ENCODE measurements around the gene ALLC. TPM values are rescaled to one million over a fixed set of nuclear protein-coding genes. Genes with fewer than 3 reads are reported as not detected.

ALLC gene
- total RNA-seq, 1 experiment from 2014 or later, result not detected

DNA sequence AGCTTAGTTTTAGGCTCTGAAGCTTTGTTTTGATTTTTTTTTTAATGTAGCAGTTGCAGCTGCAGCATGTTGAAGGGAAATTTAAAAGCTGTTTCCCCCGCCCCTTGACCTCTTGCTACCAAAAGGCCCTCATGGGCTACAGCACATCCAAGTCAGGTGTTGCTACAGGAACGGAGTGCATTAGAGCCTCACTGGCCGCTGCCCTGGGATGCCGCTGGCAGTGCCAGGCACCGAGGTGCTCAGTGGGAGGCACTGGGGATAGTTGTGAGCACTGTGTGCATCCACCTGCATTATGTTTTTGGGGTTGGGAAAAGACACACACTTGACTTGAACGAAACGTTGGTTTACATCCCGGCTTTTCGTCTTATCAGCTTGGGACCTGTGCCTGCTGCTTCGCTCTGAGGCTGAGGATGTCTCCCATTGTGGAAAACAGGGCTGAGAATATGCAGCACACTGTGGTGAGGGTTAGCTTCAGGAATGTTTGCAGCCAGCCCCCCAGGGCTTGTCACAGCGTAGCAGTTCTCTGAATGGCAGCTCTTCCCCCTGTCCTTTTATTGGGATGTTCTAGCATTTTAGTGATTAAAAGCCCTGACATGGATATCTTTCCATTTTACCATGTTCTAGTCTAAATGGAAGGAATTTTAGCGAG is 69.5 kb downstream of the ALLC start:
- DNase-seq (ENCODE audit: low read depth in 1 of 2, low spot score in 2 of 2), result peak in 1 of 2 experiments; percentile 13
- Histone ChIP-seq H3K9me3 (replicated peaks) (no peaks in the 10 kb centered on the region), H3K27me3 (replicated peaks) (no peaks in the 10 kb centered on the region), H3K27ac (no peak overlapping the region), H3K4me1 (replicated peaks) (peaks cover 17% of the 10 kb centered on the region), H3K4me3 (no peak overlapping the region), H3K36me3 (no peaks in the 10 kb centered on the region)

DNA sequence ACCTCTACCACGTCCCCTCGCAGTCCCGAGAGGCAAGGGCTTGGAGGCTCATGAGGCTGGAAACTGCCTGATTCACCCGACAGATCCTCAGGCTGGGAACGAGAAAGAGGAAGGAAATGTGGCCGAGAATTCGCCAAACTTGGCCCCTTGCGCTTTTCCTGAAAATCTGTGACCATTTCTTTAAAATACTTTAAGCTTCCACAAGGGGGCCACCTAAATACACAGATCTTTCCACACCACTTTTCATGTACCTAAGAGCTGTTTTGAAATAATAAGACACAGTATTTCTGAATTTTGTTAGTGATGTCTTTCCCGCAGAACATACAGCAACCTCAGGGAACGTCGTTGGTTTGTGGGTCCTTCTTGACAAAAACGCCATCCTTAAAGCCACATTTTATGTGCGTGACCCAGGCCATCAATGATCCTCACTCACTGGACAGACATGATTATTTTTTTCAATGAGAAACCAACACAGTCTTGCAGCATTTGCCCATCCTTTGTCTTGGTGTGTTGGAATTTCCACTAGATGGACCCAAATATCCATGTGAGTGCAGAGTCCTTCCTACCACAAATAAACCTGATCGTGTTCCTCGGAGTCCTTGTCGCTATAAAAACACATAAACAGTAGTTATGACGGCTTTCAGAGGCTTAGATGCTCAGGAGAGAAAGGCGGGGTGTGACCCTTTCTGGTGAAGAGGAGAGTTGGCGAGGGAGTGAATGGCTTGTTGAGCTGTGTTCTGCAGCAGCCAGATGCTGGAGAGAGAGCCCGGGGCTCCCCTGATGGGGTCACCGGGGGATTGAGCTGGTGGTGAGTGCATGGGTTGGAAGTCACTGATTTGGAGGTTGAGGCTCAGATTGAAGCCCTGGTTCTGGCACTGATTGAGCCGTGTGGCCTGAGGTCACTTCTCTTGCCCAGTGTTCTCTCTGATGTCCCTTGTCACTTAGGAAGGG is 70.4 kb downstream of the ALLC start:
- Histone ChIP-seq H3K27ac (no peak overlapping the region), H3K27me3 (replicated peaks) (no peaks in the 10 kb centered on the region), H3K36me3 (no peaks in the 10 kb centered on the region), H3K4me1 (replicated peaks) (peaks cover 17% of the 10 kb centered on the region), H3K4me3 (no peak overlapping the region), H3K9me3 (replicated peaks) (no peaks in the 10 kb centered on the region)
- DNase-seq (ENCODE audit: low read depth in 1 of 2, low spot score in 2 of 2), result peak; percentile 15 to 38

DNA sequence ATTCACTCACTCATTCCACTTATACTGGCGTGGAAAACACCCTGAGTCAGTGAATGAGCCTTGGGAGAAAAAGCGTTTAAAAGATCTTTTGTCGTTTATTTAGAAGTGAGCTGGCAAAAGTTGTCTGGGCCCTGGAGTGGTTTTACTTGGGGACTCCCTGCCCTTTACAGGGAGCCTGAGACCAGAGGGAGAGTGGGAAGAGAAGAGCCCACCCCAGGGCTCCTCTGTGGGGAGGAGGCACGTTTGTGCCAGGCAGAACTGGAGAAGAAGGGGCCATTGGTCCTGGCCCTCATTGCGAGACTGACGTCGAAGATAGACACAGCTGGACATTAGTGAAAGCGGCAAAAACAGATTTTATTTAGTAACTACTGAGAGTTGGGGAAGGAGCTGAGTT is 71.1 kb downstream of the ALLC start:
- H3K9me3 ChIP-seq (replicated peaks), result no peaks in the 10 kb centered on the region
- no peak for DNase-seq (ENCODE audit: low read depth in 1 of 2, low spot score in 2 of 2)
- peaks cover 17% of the 10 kb centered on the region for H3K4me1 ChIP-seq (replicated peaks)
- no peak overlapping the region for H3K4me3 ChIP-seq
- H3K27ac ChIP-seq, result no peak overlapping the region
- no peaks in the 10 kb centered on the region for H3K36me3 ChIP-seq
- no peaks in the 10 kb centered on the region for H3K27me3 ChIP-seq (replicated peaks)

DNA sequence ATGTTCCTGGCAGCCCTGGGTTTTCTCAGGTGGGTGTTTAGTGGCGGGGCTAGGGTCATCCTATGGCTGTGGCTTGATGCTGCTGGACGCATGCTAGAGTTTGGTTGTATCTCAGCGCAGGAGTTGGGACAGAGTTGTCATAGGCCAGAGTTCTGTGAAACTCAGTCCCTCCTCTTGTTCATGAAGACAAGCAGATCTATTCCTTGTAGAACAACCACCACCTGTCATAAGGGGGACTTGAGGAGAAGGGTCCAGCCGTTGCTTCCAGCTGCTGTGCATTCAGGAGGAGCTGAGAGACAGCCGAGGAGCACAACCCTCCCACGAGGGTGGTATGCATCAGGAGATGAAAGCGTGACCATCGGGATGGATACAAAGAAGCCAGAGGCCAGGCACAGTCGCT is 71.8 kb downstream of the ALLC start:
- Histone ChIP-seq H3K27ac (no peak overlapping the region), H3K4me1 (replicated peaks) (peaks cover 17% of the 10 kb centered on the region), H3K4me3 (no peak overlapping the region), H3K27me3 (replicated peaks) (no peaks in the 10 kb centered on the region), H3K36me3 (no peaks in the 10 kb centered on the region), H3K9me3 (replicated peaks) (no peaks in the 10 kb centered on the region)
- no peak for DNase-seq (ENCODE audit: low read depth in 1 of 2, low spot score in 2 of 2)

DNA sequence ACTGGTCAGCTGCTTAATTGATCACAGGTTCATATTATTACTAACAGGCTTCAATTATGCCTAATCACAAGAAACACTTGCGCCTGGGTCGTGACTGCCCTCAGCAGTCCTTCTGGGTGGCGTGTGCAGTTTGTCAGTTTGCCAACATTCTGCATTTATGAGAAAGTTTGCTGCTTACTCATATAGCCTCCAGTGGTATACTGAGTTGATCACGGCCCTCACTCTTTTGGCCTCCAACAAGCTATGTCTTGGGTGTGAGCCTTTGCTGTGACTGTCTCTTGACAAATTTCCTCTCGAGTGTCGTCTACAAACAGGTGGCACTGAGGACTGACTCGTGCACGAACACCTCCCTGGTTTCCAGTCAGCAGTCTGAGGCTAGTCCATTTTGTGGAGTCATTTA is 72.6 kb downstream of the ALLC start:
- peak in 1 of 2 experiments; percentile 40 for DNase-seq (ENCODE audit: low read depth in 1 of 2, low spot score in 2 of 2)

DNA sequence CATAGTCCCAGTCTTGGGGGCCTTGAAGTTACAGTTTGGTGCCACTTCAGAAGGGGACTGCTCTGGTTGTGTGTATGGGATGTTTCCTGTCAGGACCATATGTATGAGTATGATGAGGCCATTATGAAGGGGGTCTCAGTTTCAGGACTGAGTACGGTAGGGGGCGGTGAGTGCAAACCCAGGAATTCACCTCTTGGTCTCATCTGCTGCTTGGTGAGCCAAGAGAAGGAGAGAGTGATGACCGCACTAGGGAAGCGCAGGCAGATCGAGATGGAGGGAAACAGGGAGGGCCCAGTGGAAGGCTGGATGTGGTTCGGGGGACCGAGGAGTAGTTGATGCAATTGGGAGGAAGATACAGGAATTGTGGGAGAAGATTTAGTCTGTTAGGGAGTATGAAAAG is 73.8 kb downstream of the ALLC start:
- Histone ChIP-seq H3K4me3 (no peak overlapping the region), H3K9me3 (replicated peaks) (no peaks in the 10 kb centered on the region), H3K4me1 (replicated peaks) (peaks cover 17% of the 10 kb centered on the region), H3K27me3 (replicated peaks) (no peaks in the 10 kb centered on the region), H3K36me3 (no peaks in the 10 kb centered on the region), H3K27ac (no peak overlapping the region)
- DNase-seq (ENCODE audit: low read depth in 1 of 2, low spot score in 2 of 2), result no peak

More for the DNA sequence above, 72.6 kb downstream of the ALLC start:
- Histone ChIP-seq H3K36me3 (no peaks in the 10 kb centered on the region), H3K27me3 (replicated peaks) (no peaks in the 10 kb centered on the region), H3K4me1 (replicated peaks) (peaks cover 17% of the 10 kb centered on the region), H3K27ac (no peak overlapping the region), H3K4me3 (no peak overlapping the region), H3K9me3 (replicated peaks) (no peaks in the 10 kb centered on the region)

DNA sequence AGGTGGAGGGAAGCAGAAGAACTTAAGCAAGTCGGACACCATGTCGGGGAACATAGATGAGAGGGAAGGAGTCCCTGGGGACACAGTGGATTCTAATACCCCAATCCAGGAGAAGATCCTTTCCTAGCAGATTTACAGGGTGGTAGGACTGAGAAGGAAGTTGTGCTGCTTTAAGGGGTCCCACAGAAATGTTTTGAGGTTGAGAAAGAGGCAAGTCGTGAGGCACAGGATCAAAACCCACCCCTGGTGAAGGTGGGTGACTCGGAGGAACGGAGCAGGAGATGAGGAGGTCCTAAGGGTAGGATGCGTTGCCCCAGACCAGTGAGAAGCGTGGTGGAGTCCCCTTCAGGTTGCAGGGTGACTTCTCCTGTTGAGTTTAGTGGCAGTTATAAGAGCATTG is 78.1 kb downstream of the ALLC start:
- peak in 1 of 2 experiments; percentile 9 for DNase-seq (ENCODE audit: low read depth in 1 of 2, low spot score in 2 of 2)
- Histone ChIP-seq H3K27ac (no peak overlapping the region), H3K27me3 (replicated peaks) (no peaks in the 10 kb centered on the region), H3K4me3 (no peak overlapping the region), H3K4me1 (replicated peaks) (peaks cover 3% of the 10 kb centered on the region), H3K9me3 (replicated peaks) (no peaks in the 10 kb centered on the region), H3K36me3 (no peaks in the 10 kb centered on the region)

DNA sequence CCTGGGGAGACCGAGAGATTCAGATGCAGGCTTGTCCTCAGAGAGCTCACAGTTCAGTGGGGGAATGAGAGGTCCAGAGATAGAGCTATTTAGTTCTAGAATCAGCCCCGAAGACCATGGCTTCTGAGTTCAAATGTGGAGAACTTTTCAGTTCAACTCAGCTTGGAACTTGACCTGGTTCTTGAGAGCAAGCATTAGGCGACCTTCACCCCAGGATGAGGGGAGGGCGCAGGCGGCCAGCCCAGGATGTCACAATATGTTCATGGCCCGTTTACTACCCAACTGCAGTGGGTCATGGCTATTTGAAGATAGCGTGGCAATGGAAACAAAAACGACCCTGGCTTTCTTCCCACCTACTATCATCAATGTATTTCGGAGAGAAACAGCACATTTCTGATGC is 79.1 kb downstream of the ALLC start:
- no peaks in the 10 kb centered on the region for H3K4me1 ChIP-seq (replicated peaks)
- no peaks in the 10 kb centered on the region for H3K27me3 ChIP-seq (replicated peaks)
- no peaks in the 10 kb centered on the region for H3K36me3 ChIP-seq
- no peak for DNase-seq (ENCODE audit: low read depth in 1 of 2, low spot score in 2 of 2)
- no peak overlapping the region for H3K4me3 ChIP-seq
- no peaks in the 10 kb centered on the region for H3K9me3 ChIP-seq (replicated peaks)
- H3K27ac ChIP-seq, result no peak overlapping the region

DNA sequence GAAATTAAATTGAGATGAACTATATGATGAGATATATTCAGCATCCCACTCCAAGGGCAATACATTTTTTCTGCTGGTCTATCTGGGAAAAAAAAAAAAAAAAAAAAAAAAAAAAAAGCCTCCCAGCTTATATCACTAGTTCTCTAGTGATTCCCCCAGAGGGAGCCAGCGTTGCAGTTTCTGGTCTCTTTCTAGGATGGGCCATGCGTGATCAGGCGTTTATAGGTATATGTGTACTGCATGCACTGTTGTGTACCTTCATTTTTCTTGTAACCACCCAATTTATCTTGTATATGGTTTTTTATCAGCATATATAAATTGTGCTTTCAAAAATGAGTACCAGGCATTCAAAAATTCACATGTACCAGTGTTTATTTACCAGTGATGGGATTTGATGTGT is 80.5 kb downstream of the ALLC start:
- no peaks in the 10 kb centered on the region for H3K27me3 ChIP-seq (replicated peaks)
- no peak overlapping the region for H3K27ac ChIP-seq
- H3K4me1 ChIP-seq (replicated peaks), result no peaks in the 10 kb centered on the region
- no peaks in the 10 kb centered on the region for H3K9me3 ChIP-seq (replicated peaks)
- H3K4me3 ChIP-seq, result no peak overlapping the region
- no peaks in the 10 kb centered on the region for H3K36me3 ChIP-seq
- DNase-seq (ENCODE audit: low read depth in 1 of 2, low spot score in 2 of 2), result peak in 1 of 2 experiments; percentile 41

DNA sequence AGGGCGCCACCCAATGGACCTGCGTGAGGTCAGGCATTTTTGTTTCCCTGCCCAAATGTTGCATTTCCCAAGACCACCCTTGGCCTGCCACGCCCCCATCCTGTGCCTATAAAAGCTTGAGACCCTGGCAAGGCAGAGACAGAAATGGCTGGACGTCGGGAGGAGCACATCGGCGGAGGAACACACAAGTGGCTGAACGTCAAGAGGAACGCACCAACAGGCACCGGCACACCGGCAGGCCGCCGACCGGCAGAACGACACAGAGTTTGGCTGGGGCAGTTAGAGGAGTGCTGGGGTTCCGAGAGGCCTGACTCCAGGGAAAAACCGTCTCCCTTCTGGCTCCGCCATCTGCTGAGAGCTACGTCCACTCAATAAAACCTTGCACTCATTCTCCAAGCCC is 81.3 kb downstream of the ALLC start:
- Histone ChIP-seq H3K9me3 (replicated peaks) (no peaks in the 10 kb centered on the region), H3K27me3 (replicated peaks) (no peaks in the 10 kb centered on the region), H3K4me3 (no peak overlapping the region), H3K4me1 (replicated peaks) (no peaks in the 10 kb centered on the region), H3K27ac (no peak overlapping the region), H3K36me3 (no peaks in the 10 kb centered on the region)
- no peak for DNase-seq (ENCODE audit: low read depth in 1 of 2, low spot score in 2 of 2)

DNA sequence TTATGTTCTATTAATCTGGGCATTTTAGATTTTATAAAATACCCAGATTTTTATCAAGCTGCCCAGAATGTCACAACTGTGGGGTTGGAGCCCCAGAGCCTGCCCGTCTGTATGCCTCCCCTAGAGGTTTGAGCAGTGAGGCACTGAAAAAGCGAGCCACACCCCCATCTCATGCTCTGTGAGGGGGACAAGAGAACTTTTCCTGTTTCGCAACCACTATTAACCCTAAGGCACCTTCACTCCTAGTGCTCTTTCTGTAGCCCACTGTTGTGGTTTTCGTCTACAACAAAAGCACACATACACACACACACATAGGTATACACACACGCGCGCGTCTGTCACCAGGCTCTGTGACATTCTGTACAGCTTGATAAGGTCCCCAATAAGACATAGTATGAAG is 83.4 kb downstream of the ALLC start:
- no peak overlapping the region for H3K27ac ChIP-seq
- no peak overlapping the region for H3K4me3 ChIP-seq
- H3K27me3 ChIP-seq (replicated peaks), result no peaks in the 10 kb centered on the region
- no peaks in the 10 kb centered on the region for H3K9me3 ChIP-seq (replicated peaks)
- H3K4me1 ChIP-seq (replicated peaks), result no peaks in the 10 kb centered on the region
- no peak for DNase-seq (ENCODE audit: low read depth in 1 of 2, low spot score in 2 of 2)
- H3K36me3 ChIP-seq, result no peaks in the 10 kb centered on the region

DNA sequence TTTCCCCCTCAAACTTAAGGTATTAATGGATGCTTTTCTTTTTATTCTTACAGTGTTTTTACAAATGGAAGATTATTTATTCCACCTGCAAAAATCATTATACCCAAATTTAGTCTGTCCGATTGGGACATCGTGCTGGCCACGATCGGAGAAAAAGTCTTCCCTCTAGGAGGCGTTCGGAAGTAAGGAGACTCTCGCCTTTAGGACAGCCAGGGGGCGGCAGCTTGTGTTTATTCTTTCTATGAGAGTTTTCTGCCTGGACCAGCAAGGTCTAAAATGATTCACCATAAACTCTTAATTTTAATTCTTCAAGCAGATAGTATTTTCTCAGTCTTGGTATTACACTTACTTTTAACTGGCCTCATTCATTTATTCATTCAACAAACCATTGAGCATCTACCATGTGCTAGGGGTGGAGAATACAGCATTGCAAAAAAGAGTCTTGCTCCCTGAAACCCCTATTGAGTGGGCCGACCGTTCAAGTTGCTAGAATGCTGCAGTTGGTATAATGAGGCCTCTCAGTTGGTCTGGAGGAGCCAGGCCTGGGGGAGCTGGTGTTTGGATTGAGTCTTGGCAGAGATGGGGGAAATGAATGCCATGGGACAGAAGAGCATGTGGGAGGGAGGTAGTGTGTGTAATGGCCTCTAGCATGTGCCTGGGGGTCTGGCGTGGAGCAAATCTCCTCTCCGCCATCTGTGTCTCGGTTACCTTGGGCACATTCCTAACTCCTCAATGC is 84.0 kb downstream of the ALLC start:
- H3K9me3 ChIP-seq (replicated peaks), result no peaks in the 10 kb centered on the region
- H3K4me1 ChIP-seq (replicated peaks), result no peaks in the 10 kb centered on the region

DNA sequence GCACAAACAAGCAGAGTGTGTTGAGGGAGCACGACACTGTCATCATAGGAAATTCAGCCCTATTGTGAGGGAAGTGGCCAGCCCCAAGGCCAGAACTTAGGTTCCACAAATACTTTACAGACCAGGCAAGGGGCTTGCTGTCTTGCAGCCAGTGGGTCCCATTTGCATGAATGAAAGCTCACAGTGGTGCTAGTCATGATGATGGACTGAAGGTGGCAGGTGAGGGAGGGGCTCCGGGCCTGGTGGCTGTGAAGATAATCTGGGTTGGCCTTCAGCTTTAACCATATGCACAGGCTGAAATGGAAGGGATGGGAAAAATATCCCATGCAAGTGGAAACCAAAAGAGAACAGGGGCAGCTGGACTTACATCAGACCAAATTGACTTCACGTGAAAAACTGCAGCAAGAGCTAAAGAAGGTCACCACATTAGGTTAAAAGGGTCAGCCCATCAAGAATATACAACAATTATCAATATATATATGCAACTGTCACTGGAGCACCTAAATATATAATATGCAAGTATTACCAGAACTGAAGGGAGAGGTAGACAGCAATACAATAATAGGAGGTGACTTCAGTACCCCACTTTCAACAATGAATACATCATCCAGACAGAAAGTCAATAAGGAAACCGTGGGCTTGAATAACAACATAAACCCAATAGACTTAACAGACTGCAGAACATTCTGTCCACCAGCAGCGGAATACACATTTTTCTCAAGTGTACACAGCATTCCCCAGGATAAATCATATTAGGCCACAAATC is 84.9 kb downstream of the ALLC start:
- Histone ChIP-seq H3K27me3 (replicated peaks) (no peaks in the 10 kb centered on the region), H3K9me3 (replicated peaks) (no peaks in the 10 kb centered on the region), H3K36me3 (no peaks in the 10 kb centered on the region), H3K4me3 (no peak overlapping the region), H3K4me1 (replicated peaks) (no peaks in the 10 kb centered on the region), H3K27ac (no peak overlapping the region)
- no peak for DNase-seq (ENCODE audit: low read depth in 1 of 2, low spot score in 2 of 2)

More for the DNA sequence above, 84.0 kb downstream of the ALLC start:
- no peak for DNase-seq (ENCODE audit: low read depth in 1 of 2, low spot score in 2 of 2)
- H3K27me3 ChIP-seq (replicated peaks), result no peaks in the 10 kb centered on the region
- no peak overlapping the region for H3K4me3 ChIP-seq
- no peaks in the 10 kb centered on the region for H3K36me3 ChIP-seq
- no peak overlapping the region for H3K27ac ChIP-seq
